ENCODE measurements around the gene MAML3. TPM values are rescaled to one million over a fixed set of nuclear protein-coding genes. Genes with fewer than 3 reads are reported as not detected.

MAML3 gene
- total and polyA plus RNA-seq, 2 experiments from 2014 or later = 1.7 to 6.5 TPM

DNA sequence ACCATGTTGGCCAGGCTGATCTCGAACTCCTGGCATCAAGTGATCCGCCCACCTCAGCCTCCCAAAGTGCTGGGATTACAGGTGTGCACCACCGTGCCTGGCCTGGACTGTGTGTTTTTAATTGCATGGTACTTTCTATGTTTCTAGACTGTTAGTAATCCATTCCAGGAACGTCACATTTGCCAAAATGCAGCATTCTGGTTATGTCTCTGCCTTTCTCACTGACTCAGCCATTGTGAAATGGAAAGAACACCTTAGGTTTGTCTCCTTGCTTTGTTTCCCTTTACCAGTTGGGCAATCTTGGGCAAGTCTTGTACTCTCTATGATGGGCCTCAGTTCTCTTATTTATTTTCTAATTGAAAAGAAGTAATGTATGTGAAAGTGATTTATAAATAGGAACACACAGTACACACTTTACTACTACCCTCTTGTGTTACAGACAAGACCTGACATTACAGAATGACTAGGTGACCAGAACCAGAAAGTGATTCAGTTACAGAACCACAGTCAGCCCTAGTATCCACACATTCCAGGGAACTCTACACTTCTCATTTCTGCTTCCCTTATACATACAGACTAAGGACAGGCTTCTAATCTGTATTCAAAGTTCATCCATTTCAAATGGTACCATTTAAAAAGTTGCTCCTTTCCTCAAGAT is 301.2 kb downstream of the MAML3 start:
- Histone ChIP-seq H3K36me3 (ENCODE audit: insufficient read depth) (no peaks in the 10 kb centered on the region), H3K4me1 (ENCODE audit: insufficient read depth) (peaks cover 75% of the 10 kb centered on the region)
- no peak overlapping the region for H3K4me3 Mint-ChIP-seq

DNA sequence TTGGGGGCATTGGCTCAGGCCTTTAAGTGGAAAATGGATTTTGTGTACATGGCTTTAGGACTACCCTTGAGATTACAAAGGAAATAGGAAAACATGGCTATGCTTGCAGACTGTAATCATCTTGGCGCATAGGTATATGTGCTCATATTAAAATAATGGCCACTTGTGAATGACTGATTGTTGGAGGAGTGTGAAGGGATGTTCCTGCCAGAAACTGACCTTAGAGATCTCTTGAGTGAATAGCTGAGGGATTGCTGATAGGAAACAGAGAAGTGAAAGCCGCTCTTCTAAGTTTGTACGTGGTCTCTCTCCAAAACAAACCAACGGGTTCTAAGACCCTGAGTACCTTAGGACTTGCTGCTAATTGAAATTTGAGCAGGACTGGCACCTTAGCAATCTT is 302.3 kb downstream of the MAML3 start:
- Histone ChIP-seq H3K36me3 (ENCODE audit: insufficient read depth) (no peaks in the 10 kb centered on the region), H3K27ac (ENCODE audit: low read depth) (no peak overlapping the region), H3K4me1 (ENCODE audit: insufficient read depth) (peaks cover 72% of the 10 kb centered on the region), H2AFZ (no peak overlapping the region), H3K4me2 (no peak overlapping the region), H3F3A (replicated peaks; ENCODE audit: low read depth) (no peaks in the 10 kb centered on the region; the same call in 1 of the 2 replicates), H3K79me2 (replicated peaks; ENCODE audit: insufficient read depth) (no peaks in the 10 kb centered on the region), H4K20me1 (replicated peaks; ENCODE audit: insufficient read depth) (no peaks in the 10 kb centered on the region), H3K9me2 (ENCODE audit: insufficient read depth) (no peaks in the 10 kb centered on the region), H3K4me3 (no peak overlapping the region), H3K27me3 (ENCODE audit: insufficient read depth) (no peaks in the 10 kb centered on the region)
- ATAC-seq (no peak), DNase-seq (ENCODE audit: low spot score) (no peak)
- no peak overlapping the region for H3K4me3 Mint-ChIP-seq
- H3K27me3 Mint-ChIP-seq (ENCODE audit: insufficient read depth, low read depth, poor library complexity) = no peaks in the 10 kb centered on the region
- H3K4me1 Mint-ChIP-seq = peaks cover 75% of the 10 kb centered on the region
- H3K36me3 Mint-ChIP-seq (ENCODE audit: low read depth) = no peaks in the 10 kb centered on the region
- H3K9me3 Mint-ChIP-seq = no peaks in the 10 kb centered on the region
- no peak overlapping the region for H3K27ac Mint-ChIP-seq
- TF ChIP-seq, protein P1, sequence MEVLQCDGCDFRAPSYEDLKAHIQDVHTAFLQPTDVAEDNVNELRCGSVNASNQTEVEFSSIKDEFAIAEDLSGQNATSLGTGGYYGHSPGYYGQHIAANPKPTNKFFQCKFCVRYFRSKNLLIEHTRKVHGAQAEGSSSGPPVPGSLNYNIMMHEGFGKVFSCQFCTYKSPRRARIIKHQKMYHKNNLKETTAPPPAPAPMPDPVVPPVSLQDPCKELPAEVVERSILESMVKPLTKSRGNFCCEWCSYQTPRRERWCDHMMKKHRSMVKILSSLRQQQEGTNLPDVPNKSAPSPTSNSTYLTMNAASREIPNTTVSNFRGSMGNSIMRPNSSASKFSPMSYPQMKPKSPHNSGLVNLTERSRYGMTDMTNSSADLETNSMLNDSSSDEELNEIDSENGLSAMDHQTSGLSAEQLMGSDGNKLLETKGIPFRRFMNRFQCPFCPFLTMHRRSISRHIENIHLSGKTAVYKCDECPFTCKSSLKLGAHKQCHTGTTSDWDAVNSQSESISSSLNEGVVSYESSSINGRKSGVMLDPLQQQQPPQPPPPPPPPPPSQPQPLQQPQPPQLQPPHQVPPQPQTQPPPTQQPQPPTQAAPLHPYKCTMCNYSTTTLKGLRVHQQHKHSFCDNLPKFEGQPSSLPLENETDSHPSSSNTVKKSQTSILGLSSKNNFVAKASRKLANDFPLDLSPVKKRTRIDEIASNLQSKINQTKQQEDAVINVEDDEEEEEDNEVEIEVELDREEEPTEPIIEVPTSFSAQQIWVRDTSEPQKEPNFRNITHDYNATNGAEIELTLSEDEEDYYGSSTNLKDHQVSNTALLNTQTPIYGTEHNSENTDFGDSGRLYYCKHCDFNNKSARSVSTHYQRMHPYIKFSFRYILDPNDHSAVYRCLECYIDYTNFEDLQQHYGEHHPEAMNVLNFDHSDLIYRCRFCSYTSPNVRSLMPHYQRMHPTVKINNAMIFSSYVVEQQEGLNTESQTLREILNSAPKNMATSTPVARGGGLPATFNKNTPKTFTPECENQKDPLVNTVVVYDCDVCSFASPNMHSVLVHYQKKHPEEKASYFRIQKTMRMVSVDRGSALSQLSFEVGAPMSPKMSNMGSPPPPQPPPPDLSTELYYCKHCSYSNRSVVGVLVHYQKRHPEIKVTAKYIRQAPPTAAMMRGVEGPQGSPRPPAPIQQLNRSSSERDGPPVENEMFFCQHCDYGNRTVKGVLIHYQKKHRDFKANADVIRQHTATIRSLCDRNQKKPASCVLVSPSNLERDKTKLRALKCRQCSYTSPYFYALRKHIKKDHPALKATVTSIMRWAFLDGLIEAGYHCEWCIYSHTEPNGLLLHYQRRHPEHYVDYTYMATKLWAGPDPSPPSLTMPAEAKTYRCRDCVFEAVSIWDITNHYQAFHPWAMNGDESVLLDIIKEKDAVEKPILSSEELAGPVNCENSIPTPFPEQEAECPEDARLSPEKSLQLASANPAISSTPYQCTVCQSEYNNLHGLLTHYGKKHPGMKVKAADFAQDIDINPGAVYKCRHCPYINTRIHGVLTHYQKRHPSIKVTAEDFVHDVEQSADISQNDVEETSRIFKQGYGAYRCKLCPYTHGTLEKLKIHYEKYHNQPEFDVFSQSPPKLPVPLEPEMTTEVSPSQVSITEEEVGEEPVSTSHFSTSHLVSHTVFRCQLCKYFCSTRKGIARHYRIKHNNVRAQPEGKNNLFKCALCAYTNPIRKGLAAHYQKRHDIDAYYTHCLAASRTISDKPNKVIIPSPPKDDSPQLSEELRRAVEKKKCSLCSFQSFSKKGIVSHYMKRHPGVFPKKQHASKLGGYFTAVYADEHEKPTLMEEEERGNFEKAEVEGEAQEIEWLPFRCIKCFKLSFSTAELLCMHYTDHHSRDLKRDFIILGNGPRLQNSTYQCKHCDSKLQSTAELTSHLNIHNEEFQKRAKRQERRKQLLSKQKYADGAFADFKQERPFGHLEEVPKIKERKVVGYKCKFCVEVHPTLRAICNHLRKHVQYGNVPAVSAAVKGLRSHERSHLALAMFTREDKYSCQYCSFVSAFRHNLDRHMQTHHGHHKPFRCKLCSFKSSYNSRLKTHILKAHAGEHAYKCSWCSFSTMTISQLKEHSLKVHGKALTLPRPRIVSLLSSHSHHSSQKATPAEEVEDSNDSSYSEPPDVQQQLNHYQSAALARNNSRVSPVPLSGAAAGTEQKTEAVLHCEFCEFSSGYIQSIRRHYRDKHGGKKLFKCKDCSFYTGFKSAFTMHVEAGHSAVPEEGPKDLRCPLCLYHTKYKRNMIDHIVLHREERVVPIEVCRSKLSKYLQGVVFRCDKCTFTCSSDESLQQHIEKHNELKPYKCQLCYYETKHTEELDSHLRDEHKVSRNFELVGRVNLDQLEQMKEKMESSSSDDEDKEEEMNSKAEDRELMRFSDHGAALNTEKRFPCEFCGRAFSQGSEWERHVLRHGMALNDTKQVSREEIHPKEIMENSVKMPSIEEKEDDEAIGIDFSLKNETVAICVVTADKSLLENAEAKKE (CRISPR knock-in tag; IDR thresholded peaks at IDR 0.05) = no peak
- TF ChIP-seq, protein P2, sequence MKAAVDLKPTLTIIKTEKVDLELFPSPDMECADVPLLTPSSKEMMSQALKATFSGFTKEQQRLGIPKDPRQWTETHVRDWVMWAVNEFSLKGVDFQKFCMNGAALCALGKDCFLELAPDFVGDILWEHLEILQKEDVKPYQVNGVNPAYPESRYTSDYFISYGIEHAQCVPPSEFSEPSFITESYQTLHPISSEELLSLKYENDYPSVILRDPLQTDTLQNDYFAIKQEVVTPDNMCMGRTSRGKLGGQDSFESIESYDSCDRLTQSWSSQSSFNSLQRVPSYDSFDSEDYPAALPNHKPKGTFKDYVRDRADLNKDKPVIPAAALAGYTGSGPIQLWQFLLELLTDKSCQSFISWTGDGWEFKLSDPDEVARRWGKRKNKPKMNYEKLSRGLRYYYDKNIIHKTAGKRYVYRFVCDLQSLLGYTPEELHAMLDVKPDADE (IDR thresholded peaks at IDR 0.05) = no peak

More for the DNA sequence above, 301.2 kb downstream of the MAML3 start:
- Histone ChIP-seq H3K79me2 (replicated peaks; ENCODE audit: insufficient read depth) (no peaks in the 10 kb centered on the region), H3K9me2 (ENCODE audit: insufficient read depth) (no peaks in the 10 kb centered on the region), H3K4me2 (peak overlapping the region; percentile 30; the same call in 1 of the 2 replicates), H3K27me3 (ENCODE audit: insufficient read depth) (no peaks in the 10 kb centered on the region), H3F3A (replicated peaks; ENCODE audit: low read depth) (no peaks in the 10 kb centered on the region; the same call in 1 of the 2 replicates), H3K4me3 (no peak overlapping the region), H2AFZ (no peak overlapping the region), H3K27ac (ENCODE audit: low read depth) (no peak overlapping the region), H4K20me1 (replicated peaks; ENCODE audit: insufficient read depth) (no peaks in the 10 kb centered on the region)
- Mint-ChIP-seq H3K9me3 (no peaks in the 10 kb centered on the region), H3K27ac (no peak overlapping the region), H3K36me3 (ENCODE audit: low read depth) (no peaks in the 10 kb centered on the region), H3K4me1 (peaks cover 74% of the 10 kb centered on the region), H3K27me3 (ENCODE audit: insufficient read depth, low read depth, poor library complexity) (no peaks in the 10 kb centered on the region)
- no peak for TF ChIP-seq CREB1 (CRISPR knock-in tag; IDR thresholded peaks at IDR 0.05; ENCODE audit: low read depth)
- TF ChIP-seq, protein P3, sequence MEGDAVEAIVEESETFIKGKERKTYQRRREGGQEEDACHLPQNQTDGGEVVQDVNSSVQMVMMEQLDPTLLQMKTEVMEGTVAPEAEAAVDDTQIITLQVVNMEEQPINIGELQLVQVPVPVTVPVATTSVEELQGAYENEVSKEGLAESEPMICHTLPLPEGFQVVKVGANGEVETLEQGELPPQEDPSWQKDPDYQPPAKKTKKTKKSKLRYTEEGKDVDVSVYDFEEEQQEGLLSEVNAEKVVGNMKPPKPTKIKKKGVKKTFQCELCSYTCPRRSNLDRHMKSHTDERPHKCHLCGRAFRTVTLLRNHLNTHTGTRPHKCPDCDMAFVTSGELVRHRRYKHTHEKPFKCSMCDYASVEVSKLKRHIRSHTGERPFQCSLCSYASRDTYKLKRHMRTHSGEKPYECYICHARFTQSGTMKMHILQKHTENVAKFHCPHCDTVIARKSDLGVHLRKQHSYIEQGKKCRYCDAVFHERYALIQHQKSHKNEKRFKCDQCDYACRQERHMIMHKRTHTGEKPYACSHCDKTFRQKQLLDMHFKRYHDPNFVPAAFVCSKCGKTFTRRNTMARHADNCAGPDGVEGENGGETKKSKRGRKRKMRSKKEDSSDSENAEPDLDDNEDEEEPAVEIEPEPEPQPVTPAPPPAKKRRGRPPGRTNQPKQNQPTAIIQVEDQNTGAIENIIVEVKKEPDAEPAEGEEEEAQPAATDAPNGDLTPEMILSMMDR (conservative IDR thresholded peaks at IDR 0.05; ENCODE audit: low read depth in 2 of 2) = no peak
- TF ChIP-seq, protein P4, sequence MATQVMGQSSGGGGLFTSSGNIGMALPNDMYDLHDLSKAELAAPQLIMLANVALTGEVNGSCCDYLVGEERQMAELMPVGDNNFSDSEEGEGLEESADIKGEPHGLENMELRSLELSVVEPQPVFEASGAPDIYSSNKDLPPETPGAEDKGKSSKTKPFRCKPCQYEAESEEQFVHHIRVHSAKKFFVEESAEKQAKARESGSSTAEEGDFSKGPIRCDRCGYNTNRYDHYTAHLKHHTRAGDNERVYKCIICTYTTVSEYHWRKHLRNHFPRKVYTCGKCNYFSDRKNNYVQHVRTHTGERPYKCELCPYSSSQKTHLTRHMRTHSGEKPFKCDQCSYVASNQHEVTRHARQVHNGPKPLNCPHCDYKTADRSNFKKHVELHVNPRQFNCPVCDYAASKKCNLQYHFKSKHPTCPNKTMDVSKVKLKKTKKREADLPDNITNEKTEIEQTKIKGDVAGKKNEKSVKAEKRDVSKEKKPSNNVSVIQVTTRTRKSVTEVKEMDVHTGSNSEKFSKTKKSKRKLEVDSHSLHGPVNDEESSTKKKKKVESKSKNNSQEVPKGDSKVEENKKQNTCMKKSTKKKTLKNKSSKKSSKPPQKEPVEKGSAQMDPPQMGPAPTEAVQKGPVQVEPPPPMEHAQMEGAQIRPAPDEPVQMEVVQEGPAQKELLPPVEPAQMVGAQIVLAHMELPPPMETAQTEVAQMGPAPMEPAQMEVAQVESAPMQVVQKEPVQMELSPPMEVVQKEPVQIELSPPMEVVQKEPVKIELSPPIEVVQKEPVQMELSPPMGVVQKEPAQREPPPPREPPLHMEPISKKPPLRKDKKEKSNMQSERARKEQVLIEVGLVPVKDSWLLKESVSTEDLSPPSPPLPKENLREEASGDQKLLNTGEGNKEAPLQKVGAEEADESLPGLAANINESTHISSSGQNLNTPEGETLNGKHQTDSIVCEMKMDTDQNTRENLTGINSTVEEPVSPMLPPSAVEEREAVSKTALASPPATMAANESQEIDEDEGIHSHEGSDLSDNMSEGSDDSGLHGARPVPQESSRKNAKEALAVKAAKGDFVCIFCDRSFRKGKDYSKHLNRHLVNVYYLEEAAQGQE (IDR thresholded peaks at IDR 0.05; ENCODE audit: unreplicated experiment) = no peak
- ATAC-seq = no peak; the same call in 2 of the 3 replicates
- no peak for DNase-seq (ENCODE audit: low spot score)
